ENCODE measurements around the gene BORCS8.

- TF ChIP-seq EP300 (conservative IDR thresholded peaks at IDR 0.05; ENCODE audit: poor library complexity, severe bottlenecking) (no peak), EZH2 (IDR thresholded peaks at IDR 0.05; ENCODE audit: borderline replicate concordance, insufficient read depth, low read length, poor library complexity, severe bottlenecking) (no peak), RAD21 (conservative IDR thresholded peaks at IDR 0.05) (no peak), POLR2AphosphoS5 (IDR thresholded peaks at IDR 0.05) (no peak)
- TF ChIP-seq, protein P1, sequence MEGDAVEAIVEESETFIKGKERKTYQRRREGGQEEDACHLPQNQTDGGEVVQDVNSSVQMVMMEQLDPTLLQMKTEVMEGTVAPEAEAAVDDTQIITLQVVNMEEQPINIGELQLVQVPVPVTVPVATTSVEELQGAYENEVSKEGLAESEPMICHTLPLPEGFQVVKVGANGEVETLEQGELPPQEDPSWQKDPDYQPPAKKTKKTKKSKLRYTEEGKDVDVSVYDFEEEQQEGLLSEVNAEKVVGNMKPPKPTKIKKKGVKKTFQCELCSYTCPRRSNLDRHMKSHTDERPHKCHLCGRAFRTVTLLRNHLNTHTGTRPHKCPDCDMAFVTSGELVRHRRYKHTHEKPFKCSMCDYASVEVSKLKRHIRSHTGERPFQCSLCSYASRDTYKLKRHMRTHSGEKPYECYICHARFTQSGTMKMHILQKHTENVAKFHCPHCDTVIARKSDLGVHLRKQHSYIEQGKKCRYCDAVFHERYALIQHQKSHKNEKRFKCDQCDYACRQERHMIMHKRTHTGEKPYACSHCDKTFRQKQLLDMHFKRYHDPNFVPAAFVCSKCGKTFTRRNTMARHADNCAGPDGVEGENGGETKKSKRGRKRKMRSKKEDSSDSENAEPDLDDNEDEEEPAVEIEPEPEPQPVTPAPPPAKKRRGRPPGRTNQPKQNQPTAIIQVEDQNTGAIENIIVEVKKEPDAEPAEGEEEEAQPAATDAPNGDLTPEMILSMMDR (IDR thresholded peaks at IDR 0.05; ENCODE audit: poor library complexity, severe bottlenecking) = no peak
- TF ChIP-seq, protein P2, sequence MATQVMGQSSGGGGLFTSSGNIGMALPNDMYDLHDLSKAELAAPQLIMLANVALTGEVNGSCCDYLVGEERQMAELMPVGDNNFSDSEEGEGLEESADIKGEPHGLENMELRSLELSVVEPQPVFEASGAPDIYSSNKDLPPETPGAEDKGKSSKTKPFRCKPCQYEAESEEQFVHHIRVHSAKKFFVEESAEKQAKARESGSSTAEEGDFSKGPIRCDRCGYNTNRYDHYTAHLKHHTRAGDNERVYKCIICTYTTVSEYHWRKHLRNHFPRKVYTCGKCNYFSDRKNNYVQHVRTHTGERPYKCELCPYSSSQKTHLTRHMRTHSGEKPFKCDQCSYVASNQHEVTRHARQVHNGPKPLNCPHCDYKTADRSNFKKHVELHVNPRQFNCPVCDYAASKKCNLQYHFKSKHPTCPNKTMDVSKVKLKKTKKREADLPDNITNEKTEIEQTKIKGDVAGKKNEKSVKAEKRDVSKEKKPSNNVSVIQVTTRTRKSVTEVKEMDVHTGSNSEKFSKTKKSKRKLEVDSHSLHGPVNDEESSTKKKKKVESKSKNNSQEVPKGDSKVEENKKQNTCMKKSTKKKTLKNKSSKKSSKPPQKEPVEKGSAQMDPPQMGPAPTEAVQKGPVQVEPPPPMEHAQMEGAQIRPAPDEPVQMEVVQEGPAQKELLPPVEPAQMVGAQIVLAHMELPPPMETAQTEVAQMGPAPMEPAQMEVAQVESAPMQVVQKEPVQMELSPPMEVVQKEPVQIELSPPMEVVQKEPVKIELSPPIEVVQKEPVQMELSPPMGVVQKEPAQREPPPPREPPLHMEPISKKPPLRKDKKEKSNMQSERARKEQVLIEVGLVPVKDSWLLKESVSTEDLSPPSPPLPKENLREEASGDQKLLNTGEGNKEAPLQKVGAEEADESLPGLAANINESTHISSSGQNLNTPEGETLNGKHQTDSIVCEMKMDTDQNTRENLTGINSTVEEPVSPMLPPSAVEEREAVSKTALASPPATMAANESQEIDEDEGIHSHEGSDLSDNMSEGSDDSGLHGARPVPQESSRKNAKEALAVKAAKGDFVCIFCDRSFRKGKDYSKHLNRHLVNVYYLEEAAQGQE (IDR thresholded peaks at IDR 0.05; ENCODE audit: borderline replicate concordance) = no peak
Observed at GRCh38 chr19:19186742-19187141, 5.2 kb downstream of the BORCS8 start.

All from neural cell (in vitro differentiated cells).